ENCODE results near the gene NLGN1. TPM values are rescaled to one million over a fixed set of nuclear protein-coding genes. Genes with fewer than 3 reads are reported as not detected.

The NLGN1 gene
- total and polyA plus RNA-seq, 12 donors = 0.13 to 3.7 (median 0.84) TPM

GRCh38 chr3:173711619-173712018 is 314.1 kb downstream of the NLGN1 start:
- no peak overlapping the region for H3K27ac ChIP-seq
- no peaks in the 10 kb centered on the region for H3K27me3 ChIP-seq
- H3K36me3 ChIP-seq (replicated peaks in 1 of 2) = no peaks in the 10 kb centered on the region
- H3K4me1 ChIP-seq (replicated peaks in 1 of 2) = no peaks in the 10 kb centered on the region
- no peak for DNase-seq
- intact Hi-C loops (cut with DNase I) = no loop called here
- no peak for TF ChIP-seq CTCF (IDR thresholded peaks at IDR 0.05)
- TF ChIP-seq POLR2A (IDR thresholded peaks at IDR 0.05) = no peak
- 34 to 47% (median 38%) methylated on average over 5 of the region's 5 CpGs for WGBS, 4 donors
- no peaks in the 10 kb centered on the region for H3K9me3 ChIP-seq (replicated peaks in 1 of 3)
- H3K4me3 ChIP-seq = no peak overlapping the region

- Histone ChIP-seq H3K4me3 (no peak overlapping the region), H3K4me1 (replicated peaks in 1 of 2) (no peaks in the 10 kb centered on the region), H3K27ac (no peak overlapping the region), H3K27me3 (no peaks in the 10 kb centered on the region), H3K9me3 (replicated peaks in 1 of 3) (no peaks in the 10 kb centered on the region), H3K36me3 (replicated peaks in 1 of 2) (no peaks in the 10 kb centered on the region)
- 62 to 81% (median 71%) methylated on average over 3 of the region's 3 CpGs for WGBS, 4 donors
- TF ChIP-seq POLR2A (IDR thresholded peaks at IDR 0.05) (no peak), CTCF (IDR thresholded peaks at IDR 0.05) (no peak)
- intact Hi-C loops (cut with DNase I) = no loop called here
- DNase-seq = no peak
Measured at GRCh38 chr3:173719585-173719984, 322.0 kb downstream of the NLGN1 start.

- WGBS, 4 donors = 77 to 90% (median 82%) methylated on average over 3 of the region's 3 CpGs
- no peak for TF ChIP-seq CTCF (IDR thresholded peaks at IDR 0.05)
- no peak for TF ChIP-seq POLR2A (IDR thresholded peaks at IDR 0.05)
- Histone ChIP-seq H3K27me3 (no peaks in the 10 kb centered on the region), H3K4me3 (no peak overlapping the region), H3K27ac (no peak overlapping the region), H3K36me3 (replicated peaks in 1 of 2) (no peaks in the 10 kb centered on the region), H3K4me1 (replicated peaks in 1 of 2) (no peaks in the 10 kb centered on the region), H3K9me3 (replicated peaks in 1 of 3) (no peaks in the 10 kb centered on the region)
- DNase-seq = no peak
- intact Hi-C loops (cut with DNase I) = no loop called here
Measured at GRCh38 chr3:173725507-173725906, 328.0 kb downstream of the NLGN1 start.

- no peaks in the 10 kb centered on the region for H3K36me3 ChIP-seq (replicated peaks in 1 of 2)
- H3K4me1 ChIP-seq (replicated peaks in 1 of 2) = no peaks in the 10 kb centered on the region
- TF ChIP-seq POLR2A (IDR thresholded peaks at IDR 0.05) (no peak), CTCF (IDR thresholded peaks at IDR 0.05) (no peak)
- intact Hi-C loops (cut with DNase I) = no loop called here
- DNase-seq = no peak
- H3K9me3 ChIP-seq (replicated peaks in 1 of 3) = no peaks in the 10 kb centered on the region
- H3K4me3 ChIP-seq = no peak overlapping the region
- no peak overlapping the region for H3K27ac ChIP-seq
- WGBS, 4 donors = 90 to 94% (median 93%) methylated on average over 2 of the region's 2 CpGs
- no peaks in the 10 kb centered on the region for H3K27me3 ChIP-seq
Measured at GRCh38 chr3:173730391-173730790, 332.8 kb downstream of the NLGN1 start.
